Caco-2 (cell line): ENCODE measurements around the gene PARD3B. TPM values are rescaled to one million over a fixed set of nuclear protein-coding genes. Genes with fewer than 3 reads are reported as not detected.

ENCODE experiments used
- BruUV-seq: library from RNA; stranded (reverse); fragments of 400-500 nt; replicated peaks from 2 replicates; lab custom pipeline; 2021; lab: Mats Ljungman, UMichigan
- CTCF ChIA-PET: fragments of 300-600 bp; sonication (Branson Sonifier 250); formaldehyde crosslinking; loops from one replicate; lab custom pipeline; 2022; ENCODE audit warnings: antibody characterized with exemption; lab: Charles Lee
- POLR2A ChIA-PET: fragments of 300-600 bp; sonication (Branson Sonifier 250); formaldehyde crosslinking; loops from one replicate; lab custom pipeline; 2022; ENCODE audit warnings: antibody characterized with exemption; lab: Charles Lee
- DNase-seq, 2 experiments: peaks; one replicate each; pipeline versions ENCODE4 v3.0.0 to v3.0.0-alpha.2; 2020 to 2022
- H3K27me3 ChIP-seq: replicated peaks from 2 replicates; pipeline ENCODE4 v1.6.0; 2011; ENCODE audit warnings: low read length; ENCODE audit not compliant: control insufficient read depth, insufficient read depth
- H3K36me3 ChIP-seq: 2 replicates; pipeline ENCODE4 v1.5.1; 2011; ENCODE audit warnings: low read length; ENCODE audit not compliant: control insufficient read depth, insufficient read depth
- H3K4me1 ChIP-seq: fragments of 250-450 bp; sonication (Bioruptor Pico); 2 replicates; pipeline ENCODE4 v1.5.1; 2020; ENCODE audit warnings: mild to moderate bottlenecking
- H3K4me3 ChIP-seq: 2 replicates; pipeline ENCODE4 v1.5.1; 2011; ENCODE audit warnings: low read depth, mild to moderate bottlenecking, control low read depth, low read length
- H3K9me3 ChIP-seq: fragments of 250-450 bp; sonication (Bioruptor Pico); 2 replicates; pipeline ENCODE4 v1.5.1; 2020; ENCODE audit warnings: mild to moderate bottlenecking, moderate library complexity
- H3K27ac Mint-ChIP-seq: one replicate; pipeline ENCODE4 v1.8.0; 2022; ENCODE audit warnings: mixed read lengths; ENCODE audit not compliant: unreplicated experiment
- H3K27me3 Mint-ChIP-seq: one replicate; pipeline ENCODE4 v1.8.0; 2022; ENCODE audit warnings: mixed read lengths; ENCODE audit not compliant: insufficient read depth, unreplicated experiment
- H3K36me3 Mint-ChIP-seq: one replicate; pipeline ENCODE4 v1.8.0; 2022; ENCODE audit warnings: mild to moderate bottlenecking, mixed read lengths; ENCODE audit not compliant: insufficient read depth, unreplicated experiment
- H3K4me1 Mint-ChIP-seq: one replicate; pipeline ENCODE4 v1.8.0; 2022; ENCODE audit warnings: low read depth, mixed read lengths; ENCODE audit not compliant: unreplicated experiment
- H3K4me3 Mint-ChIP-seq: one replicate; pipeline ENCODE4 v1.8.0; 2022; ENCODE audit warnings: mild to moderate bottlenecking, moderate library complexity, mixed read lengths; ENCODE audit not compliant: unreplicated experiment
- H3K9me3 Mint-ChIP-seq: one replicate; pipeline ENCODE4 v1.8.0; 2022; ENCODE audit warnings: mixed read lengths; ENCODE audit not compliant: unreplicated experiment
- CTCF ChIP-seq, 2 experiments: fragments of 200-600 bp in 1 of 2; IDR thresholded peaks; 1 replicate in 1 of 2; 2 replicates in 1 of 2; pipeline versions ENCODE4 v1.5.1 to v1.8.0; 2011 to 2022; ENCODE audit warnings: antibody characterized with exemption in 1 of 2, control low read depth in 1 of 2, inconsistent platforms in 1 of 2, low read depth in 1 of 2, low read length in 1 of 2, mild to moderate bottlenecking in 1 of 2, moderate library complexity in 1 of 2; ENCODE audit not compliant: insufficient read depth in 1 of 2, severe bottlenecking in 1 of 2, unreplicated experiment in 1 of 2
- intact Hi-C: fragments of 100-400 bp; cut with micrococcal nuclease; formaldehyde crosslinking; loops from one replicate; pipeline ENCODE4 v1.10.0; 2022; ENCODE audit not compliant: unreplicated experiment
- total RNA-seq: library from RNA; stranded (reverse); gene quantifications from 2 replicates; pipeline ENCODE4 v1.2.3, GENCODE V29; 2022

The PARD3B gene
- total RNA-seq, 1 experiment from 2014 or later, result 68.9 TPM

GRCh38 chr2:205650931-205651330 is 1105.7 kb downstream of the PARD3B start:
- no peak overlapping the region for H3K4me3 ChIP-seq
- intact Hi-C loops, result no loop called here
- CTCF ChIA-PET, result no interaction called here
- no peaks in the 10 kb centered on the region for H3K9me3 Mint-ChIP-seq
- no TSS peak for BruUV-seq
- H3K36me3 Mint-ChIP-seq, result no peaks in the 10 kb centered on the region
- H3K27me3 Mint-ChIP-seq, result no peaks in the 10 kb centered on the region
- DNase-seq, result no peak
- H3K4me1 Mint-ChIP-seq, result no peaks in the 10 kb centered on the region
- no peaks in the 10 kb centered on the region for H3K36me3 ChIP-seq
- H3K27ac Mint-ChIP-seq, result no peak overlapping the region
- no peaks in the 10 kb centered on the region for H3K27me3 ChIP-seq
- H3K4me3 Mint-ChIP-seq, result no peak overlapping the region
- POLR2A ChIA-PET, result no interaction called here
- TF ChIP-seq CTCF (IDR thresholded peaks at IDR 0.05; ENCODE audit: insufficient read depth in 1 of 2, low read depth in 1 of 2, low read length in 1 of 2, severe bottlenecking in 1 of 2, unreplicated experiment in 1 of 2), result no peak
- no peaks in the 10 kb centered on the region for H3K9me3 ChIP-seq
- no peaks in the 10 kb centered on the region for H3K4me1 ChIP-seq

- H3K36me3 Mint-ChIP-seq, result no peaks in the 10 kb centered on the region
- Histone ChIP-seq H3K4me3 (no peak overlapping the region), H3K27me3 (no peaks in the 10 kb centered on the region), H3K4me1 (no peaks in the 10 kb centered on the region), H3K36me3 (no peaks in the 10 kb centered on the region), H3K9me3 (no peaks in the 10 kb centered on the region)
- DNase-seq, result no peak
- BruUV-seq, result no TSS peak
- no peak overlapping the region for H3K27ac Mint-ChIP-seq
- no peak for TF ChIP-seq CTCF (IDR thresholded peaks at IDR 0.05; ENCODE audit: insufficient read depth in 1 of 2, low read depth in 1 of 2, low read length in 1 of 2, severe bottlenecking in 1 of 2, unreplicated experiment in 1 of 2)
- no peaks in the 10 kb centered on the region for H3K9me3 Mint-ChIP-seq
- H3K4me1 Mint-ChIP-seq, result no peaks in the 10 kb centered on the region
- intact Hi-C loops, result no loop called here
- H3K27me3 Mint-ChIP-seq, result no peaks in the 10 kb centered on the region
- ChIA-PET POLR2A (no interaction called here), CTCF (no interaction called here)
- no peak overlapping the region for H3K4me3 Mint-ChIP-seq
These were observed 1106.4 kb downstream of the PARD3B start for GRCh38 chr2:205651719-205652118.

GRCh38 chr2:205654878-205655605 is 1109.8 kb downstream of the PARD3B start:
- Histone ChIP-seq H3K27me3 (no peaks in the 10 kb centered on the region), H3K36me3 (no peaks in the 10 kb centered on the region), H3K4me3 (no peak overlapping the region), H3K4me1 (no peaks in the 10 kb centered on the region), H3K9me3 (no peaks in the 10 kb centered on the region)
- CTCF ChIA-PET, result no interaction called here
- Mint-ChIP-seq H3K4me1 (no peaks in the 10 kb centered on the region), H3K27me3 (no peaks in the 10 kb centered on the region), H3K36me3 (no peaks in the 10 kb centered on the region), H3K9me3 (no peaks in the 10 kb centered on the region), H3K4me3 (no peak overlapping the region), H3K27ac (no peak overlapping the region)
- intact Hi-C loops, result no loop called here
- BruUV-seq, result no TSS peak
- no peak for TF ChIP-seq CTCF (IDR thresholded peaks at IDR 0.05; ENCODE audit: insufficient read depth in 1 of 2, low read depth in 1 of 2, low read length in 1 of 2, severe bottlenecking in 1 of 2, unreplicated experiment in 1 of 2)
- POLR2A ChIA-PET, result no interaction called here
- DNase-seq, result no peak
